Endothelial cell of umbilical vein (primary cell): ENCODE measurements around the gene HEXIM1. TPM values are rescaled to one million over a fixed set of nuclear protein-coding genes. Genes with fewer than 3 reads are reported as not detected.

Experiments
- BruUV-seq: library from RNA; stranded (reverse); fragments of 400-500 nt; replicated peaks from 2 replicates; lab custom pipeline; 2021; lab: Mats Ljungman, UMichigan
- CTCF ChIA-PET: fragments of 300-600, 350-600 bp; sonication (Branson Sonifier 250); formaldehyde crosslinking; loops from one replicate; lab custom pipeline; 2021; ENCODE audit warnings: antibody characterized with exemption, inconsistent platforms; lab: Charles Lee
- POLR2A ChIA-PET: fragments of 300-600, 350-600 bp; sonication (Branson Sonifier 250); formaldehyde crosslinking; loops from one replicate; lab custom pipeline; 2021; ENCODE audit warnings: antibody characterized with exemption, inconsistent platforms; lab: Charles Lee
- DNase-seq: peaks from one replicate; pipeline ENCODE4 v3.0.0-alpha.2; 2011; ENCODE audit warnings: low read depth, low spot score
- FAIRE-seq: peaks from 2 replicates; lab custom pipeline; 2011; peaks lifted over from hg19 to GRCh38; lab: Jason Lieb, UNC
- H2AFZ ChIP-seq: 2 replicates; pipeline ENCODE4 v1.6.0; 2012; ENCODE audit warnings: low read depth, low read length, control low read depth, inconsistent platforms
- H3K27ac ChIP-seq: 2 replicates; pipeline ENCODE4 v1.5.1; 2011; ENCODE audit warnings: low read depth, mild to moderate bottlenecking, control low read depth, low read length, moderate library complexity; ENCODE audit not compliant: insufficient read depth
- H3K27me3 ChIP-seq, 2 experiments: 2 replicates each; pipeline versions ENCODE4 v1.6.0 to v1.6.1; 2011; ENCODE audit warnings: low read length in 2 of 2, mixed read lengths in 1 of 2; ENCODE audit not compliant: control insufficient read depth in 2 of 2, insufficient read depth in 2 of 2
- H3K36me3 ChIP-seq, 2 experiments: 2 replicates in 1 of 2; 3 replicates in 1 of 2; pipeline ENCODE4 v1.5.1; 2011; ENCODE audit warnings: low read length in 2 of 2, mild to moderate bottlenecking in 1 of 2, moderate library complexity in 1 of 2; ENCODE audit not compliant: control insufficient read depth in 2 of 2, insufficient read depth in 2 of 2; ENCODE audit errors: extremely low read depth in 1 of 2
- H3K4me1 ChIP-seq: 3 replicates; pipeline ENCODE4 v1.5.1; 2011; ENCODE audit warnings: mild to moderate bottlenecking, low read length; ENCODE audit not compliant: control insufficient read depth, insufficient read depth; ENCODE audit errors: extremely low read depth
- H3K4me2 ChIP-seq: 2 replicates; pipeline ENCODE4 v1.6.1; 2011; ENCODE audit warnings: low read length, control low read depth, mixed read lengths; ENCODE audit not compliant: insufficient read depth
- H3K4me3 ChIP-seq, 3 experiments: fragments of 200-600 bp in 1 of 3; sonication (generic), shearing (Covaris generic) in 1 of 3; replicated peaks in 1 of 3; 2 replicates each; pipeline ENCODE4 v1.5.1; 2011 to 2016; ENCODE audit warnings: control low read depth in 3 of 3, low read length in 3 of 3, mild to moderate bottlenecking in 2 of 3, inconsistent platforms in 1 of 3, low read depth in 1 of 3, moderate library complexity in 1 of 3; ENCODE audit not compliant: insufficient read depth in 1 of 3
- H3K79me2 ChIP-seq: 2 replicates; pipeline ENCODE4 v1.6.0; 2012; ENCODE audit warnings: low read length, inconsistent platforms; ENCODE audit not compliant: control insufficient read depth, insufficient read depth
- H3K9ac ChIP-seq: replicated peaks from 2 replicates; pipeline ENCODE3; 2011; ENCODE audit warnings: low read length, control low read depth; ENCODE audit not compliant: insufficient read depth; ENCODE audit errors: extremely low read depth
- H3K9me1 ChIP-seq: replicated peaks from 3 replicates; pipeline ENCODE4 v1.6.0; 2011; ENCODE audit warnings: mild to moderate bottlenecking, low read length; ENCODE audit not compliant: control insufficient read depth, insufficient read depth; ENCODE audit errors: extremely low read depth
- H3K9me3 ChIP-seq: replicated peaks from 2 replicates; pipeline ENCODE4 v1.5.1; 2012; ENCODE audit warnings: low read length, inconsistent platforms; ENCODE audit not compliant: control insufficient read depth, insufficient read depth
- H4K20me1 ChIP-seq: replicated peaks from 2 replicates; pipeline ENCODE3; 2011; ENCODE audit warnings: mild to moderate bottlenecking, low read length; ENCODE audit not compliant: control insufficient read depth, insufficient read depth; ENCODE audit errors: extremely low read depth
- CTCF ChIP-seq, 2 donors: IDR thresholded peaks; 1 replicate in 1 of 2; 2 replicates in 1 of 2; pipeline ENCODE4 v1.5.1; 2011; ENCODE audit warnings: low read length in 2 of 2, mild to moderate bottlenecking in 2 of 2, moderate library complexity in 2 of 2, control low read depth in 1 of 2, inconsistent platforms in 1 of 2, low read depth in 1 of 2; ENCODE audit not compliant: insufficient read depth in 1 of 2; ENCODE audit errors: extremely low read depth in 1 of 2
- EZH2 ChIP-seq: IDR thresholded peaks from 2 replicates; pipeline ENCODE4 v1.6.1; 2012; ENCODE audit warnings: borderline replicate concordance, low read depth, mild to moderate bottlenecking, moderate library complexity, low read length, inconsistent platforms; ENCODE audit not compliant: severe bottlenecking
- FOS ChIP-seq: IDR thresholded peaks from 2 replicates; pipeline ENCODE4 v1.6.1; 2011; ENCODE audit warnings: mild to moderate bottlenecking, low read length, moderate library complexity, borderline replicate concordance; ENCODE audit not compliant: insufficient read depth
- GATA2 ChIP-seq: IDR thresholded peaks from 2 replicates; pipeline ENCODE4 v1.7.0; 2011; ENCODE audit warnings: low read depth, mild to moderate bottlenecking, moderate library complexity, mixed read lengths, low read length; ENCODE audit not compliant: insufficient read length, insufficient read depth
- JUN ChIP-seq: IDR thresholded peaks from 2 replicates; pipeline ENCODE4 v1.6.1; 2011; ENCODE audit warnings: borderline replicate concordance, low read depth; ENCODE audit not compliant: insufficient read length, insufficient read depth
- MYC ChIP-seq: IDR thresholded peaks from one replicate; pipeline ENCODE4 v1.6.1; 2011; ENCODE audit warnings: mild to moderate bottlenecking, low read depth, low read length
- POLR2A ChIP-seq: IDR thresholded peaks from 2 replicates; pipeline ENCODE4 v1.6.1; 2012; ENCODE audit warnings: low read depth, mild to moderate bottlenecking, control low read depth, low read length
- POLR2AphosphoS5 ChIP-seq: IDR thresholded peaks from 2 replicates; pipeline ENCODE4 v1.6.1; 2012; ENCODE audit warnings: low read depth, mild to moderate bottlenecking, control low read depth, low read length, moderate library complexity; ENCODE audit not compliant: insufficient read depth
- dilution Hi-C: fragments of 300-500 bp; cut with MboI; formaldehyde crosslinking; loops from one replicate; pipeline ENCODE4 v1.15.0; 2019; ENCODE audit warnings: low sequenced_read_pairs; ENCODE audit not compliant: extremely low pct_ligation_motif_present
- intact Hi-C: fragments of 100-400 bp; cut with micrococcal nuclease; formaldehyde crosslinking; loops from one replicate; pipeline ENCODE4 v1.10.0; 2022
- polyA plus RNA-seq, 4 experiments: library from polyadenylated mRNA; depleted of rRNA in 3 of 4; stranded (reverse) in 3 of 4; unstranded in 1 of 4; fragments of >200 nt; gene quantifications; 2 replicates each; pipeline versions ENCODE4 v1.2.1 to v1.2.3, GENCODE V29; 2011 to 2012; ENCODE audit warnings: missing spikeins in 1 of 4
- total RNA-seq: library from RNA; stranded (reverse); gene quantifications from 2 replicates; pipeline ENCODE4 v1.2.3, GENCODE V29; 2021
- TF ChIP-seq, protein P1 (sequence below): IDR thresholded peaks from 2 replicates; pipeline ENCODE4 v1.6.1; 2011; ENCODE audit not compliant: insufficient read depth, insufficient read length

Gene HEXIM1
- total and polyA plus RNA-seq, 2 donors (not counting 3 experiments of a cell fraction or from before 2014, with no cell fraction given) = 7.0 to 20.0 TPM

- CTCF ChIA-PET = interaction anchor here (1.1 to 6.0 kb wide), 5 partner anchors 12 to 57 kb away, joined by 3 to 153 read pairs (median 24); partner anchors contain the start of genes ACBD4 and HEXIM1
- Histone ChIP-seq H3K27me3 (no peaks in the 10 kb centered on the region), H3K9me3 (no peaks in the 10 kb centered on the region), H3K79me2 (peaks cover 21% of the 10 kb centered on the region), H4K20me1 (no peaks in the 10 kb centered on the region), H3K27ac (no peak overlapping the region), H3K4me1 (peaks cover 28% of the 10 kb centered on the region), H2AFZ (peak overlapping the region; percentile 86), H3K4me2 (peak overlapping the region; percentile 28), H3K9ac (no peak overlapping the region), H3K4me3 (peak overlapping the region in 2 of 3 experiments; percentile 4 to 27), H3K9me1 (no peaks in the 10 kb centered on the region), H3K36me3 (no peaks in the 10 kb centered on the region)
- TF ChIP-seq MYC (no peak), CTCF (IDR thresholded peaks at IDR 0.05; ENCODE audit: extremely low read depth in 1 of 2, insufficient read depth in 1 of 2, low read depth in 1 of 2, low read length in 2 of 2) (no peak), EZH2 (no peak), JUN (no peak), FOS (no peak), GATA2 (no peak), POLR2A (no peak), POLR2AphosphoS5 (no peak)
- TF ChIP-seq, protein P1, sequence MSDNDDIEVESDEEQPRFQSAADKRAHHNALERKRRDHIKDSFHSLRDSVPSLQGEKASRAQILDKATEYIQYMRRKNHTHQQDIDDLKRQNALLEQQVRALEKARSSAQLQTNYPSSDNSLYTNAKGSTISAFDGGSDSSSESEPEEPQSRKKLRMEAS = no peak
- POLR2A ChIA-PET = interaction anchor here (0.5 to 3.1 kb wide), 6 partner anchors 7 to 35 kb away, joined by 3 to 189 read pairs (median 5); partner anchors contain the start of genes ACBD4 and HEXIM1
- intact Hi-C loops = no loop called here
- no TSS peak for BruUV-seq
- no peak for FAIRE-seq
- dilution Hi-C loops = no loop called here
- DNase-seq = no peak
These were observed 13.9 kb downstream of the HEXIM1 start for GRCh38 chr17:45162025-45162687.
